Gastroesophageal sphincter (tissue), 4 donors: ENCODE results near the gene SAMD14. TPM values are rescaled to one million over a fixed set of nuclear protein-coding genes. Genes with fewer than 3 reads are reported as not detected.
A peak's percentile ranks its signal among the peaks of the same experiment; 100 is the strongest.

Experiments
- ATAC-seq: fragments of 150-250 bp; one replicate; pipeline ENCODE4 v1.9.1; 2016; ENCODE audit warnings: mild to moderate bottlenecking, moderate library complexity
- H3K27ac ChIP-seq, 4 donors: fragments of 200-600 bp; sonication (generic) in 3 of 4; 1 replicate in 3 of 4; 2 replicates in 1 of 4; pipeline ENCODE4 v1.5.1; 2016 to 2019
- H3K27me3 ChIP-seq: fragments of 200-600 bp; sonication (generic); one replicate; pipeline ENCODE4 v1.5.1; 2019
- H3K36me3 ChIP-seq, 2 donors: fragments of 200-600 bp; sonication (generic); one replicate each; pipeline ENCODE4 v1.5.1; 2019; ENCODE audit warnings: control low read depth in 1 of 2
- H3K4me1 ChIP-seq, 3 donors: fragments of 200-600 bp; sonication (generic); 1 replicate in 2 of 3; 2 replicates in 1 of 3; pipeline ENCODE4 v1.5.1; 2016 to 2019; ENCODE audit warnings: control low read depth in 2 of 3
- H3K4me3 ChIP-seq, 2 donors: fragments of 200-600 bp; sonication (generic); one replicate each; pipeline ENCODE4 v1.5.1; 2019; ENCODE audit warnings: mild to moderate bottlenecking in 1 of 2, moderate library complexity in 1 of 2
- H3K9me3 ChIP-seq, 3 donors: fragments of 200-600 bp; sonication (generic); one replicate each; pipeline ENCODE4 v1.5.1; 2017 to 2019; ENCODE audit warnings: control low read depth in 2 of 3
- CTCF ChIP-seq, 4 experiments: fragments of 200-600 bp in 2 of 4; fragments of 450-650 bp in 2 of 4; sonication (generic) in 1 of 4; IDR thresholded peaks; one replicate each; pipeline ENCODE4 v1.5.1; 2017 to 2019; ENCODE audit warnings: antibody characterized with exemption in 4 of 4, mild to moderate bottlenecking in 2 of 4, moderate library complexity in 2 of 4
- EP300 ChIP-seq: sonication (generic); formaldehyde crosslinking; IDR thresholded peaks from one replicate; pipeline ENCODE4 v1.6.1; 2017; ENCODE audit warnings: antibody characterized with exemption, mild to moderate bottlenecking
- POLR2A ChIP-seq, 2 donors: fragments of 450-650 bp; IDR thresholded peaks; one replicate each; pipeline ENCODE4 v1.6.1; 2017; ENCODE audit warnings: antibody characterized with exemption in 2 of 2, mild to moderate bottlenecking in 2 of 2, moderate library complexity in 1 of 2
- POLR2AphosphoS5 ChIP-seq: sonication (generic); formaldehyde crosslinking; IDR thresholded peaks from one replicate; pipeline ENCODE4 v1.6.1; 2017; ENCODE audit warnings: antibody characterized with exemption
- WGBS, 2 donors: methylation state at CpG; one replicate each; pipeline ENCODE4 v1.1.5; 2018; ENCODE audit warnings: low coverage in 1 of 2; 5-methylcytosine and 5-hydroxymethylcytosine counted together
- total RNA-seq, 4 donors: library from RNA; depleted of rRNA; stranded (reverse); fragments of >200 nt; gene quantifications; one replicate each; pipeline ENCODE4 v1.1.0, GENCODE V29; 2016

The SAMD14 gene
- total RNA-seq, 4 donors from 2014 or later: 1.3 to 2.8 (median 2.3) TPM

- H3K36me3 ChIP-seq: no peaks in the 10 kb centered on the region
- no peak overlapping the region for H3K4me3 ChIP-seq
- H3K27ac ChIP-seq: peak overlapping the region in 3 of 4 donors; percentile 45 to 68 (median 67)
- 30 to 60% methylated on average over 2 to 6 of the region's 23 CpGs for WGBS, 2 donors
- peaks cover 6% of the 10 kb centered on the region for H3K27me3 ChIP-seq
- TF ChIP-seq POLR2AphosphoS5: no peak
- peak; percentile 31 for ATAC-seq
- H3K9me3 ChIP-seq: no peaks in the 10 kb centered on the region
- peaks cover 0 to 47% (median 8%) of the 10 kb centered on the region in 3 donors for H3K4me1 ChIP-seq
These were observed 11.7 kb downstream of the SAMD14 start for GRCh38 chr17:50118076-50118827.

- H3K9me3 ChIP-seq: no peaks in the 10 kb centered on the region
- peaks cover 6% of the 10 kb centered on the region for H3K27me3 ChIP-seq
- TF ChIP-seq CTCF (IDR thresholded peaks at IDR 0.05) (peak in 3 of 4 experiments; percentile 86 to 90 (median 88)), EP300 (no peak)
- peak; percentile 84 for ATAC-seq
- H3K27ac ChIP-seq: peak overlapping the region in 3 of 4 donors; percentile 45 to 68 (median 67)
- H3K4me3 ChIP-seq: peak overlapping the region in 1 of 2 donors; percentile 37
- H3K36me3 ChIP-seq: no peaks in the 10 kb centered on the region
- WGBS, 2 donors: 30% methylated on average over 2 of the region's 64 CpGs; no CpG with 5 or more reads in 1 of the 2 donors
- peaks cover 2 to 52% (median 12%) of the 10 kb centered on the region in 3 donors for H3K4me1 ChIP-seq
These were observed 12.5 kb downstream of the SAMD14 start for GRCh38 chr17:50117202-50118051.

GRCh38 chr17:50115756-50116155 lies 14.2 kb downstream of the SAMD14 start:
- no peak for TF ChIP-seq POLR2AphosphoS5
- no peak for TF ChIP-seq EP300
- TF ChIP-seq CTCF (IDR thresholded peaks at IDR 0.05): no peak
- no peak for TF ChIP-seq POLR2A (IDR thresholded peaks at IDR 0.05)
- no CpG with 5 or more reads among the region's 17 CpGs for WGBS, 2 donors

GRCh38 chr17:50114849-50115357 lies 15.1 kb downstream of the SAMD14 start:
- H3K27me3 ChIP-seq: peaks cover 6% of the 10 kb centered on the region
- peak in 3 of 4 experiments; percentile 43 to 58 (median 45) for TF ChIP-seq CTCF (IDR thresholded peaks at IDR 0.05)
- TF ChIP-seq POLR2A (IDR thresholded peaks at IDR 0.05): no peak
- peaks cover 0 to 15% of the 10 kb centered on the region in 2 donors for H3K36me3 ChIP-seq
- no peak overlapping the region for H3K27ac ChIP-seq
- WGBS, 2 donors: 0 to 21% methylated on average over 4 to 6 of the region's 6 CpGs
- H3K4me3 ChIP-seq: no peak overlapping the region
- no peak for ATAC-seq
- H3K9me3 ChIP-seq: no peaks in the 10 kb centered on the region
- H3K4me1 ChIP-seq: peaks cover 4 to 71% (median 23%) of the 10 kb centered on the region in 3 donors

More at GRCh38 chr17:50115756-50116155, 14.2 kb downstream of the SAMD14 start:
- Histone ChIP-seq H3K36me3 (peaks cover 0 to 7% of the 10 kb centered on the region in 2 donors), H3K9me3 (no peaks in the 10 kb centered on the region), H3K4me1 (peaks cover 4 to 69% (median 23%) of the 10 kb centered on the region in 3 donors), H3K27ac (no peak overlapping the region), H3K27me3 (peaks cover 6% of the 10 kb centered on the region), H3K4me3 (no peak overlapping the region)
- ATAC-seq: no peak

- Histone ChIP-seq H3K9me3 (no peaks in the 10 kb centered on the region), H3K27ac (no peak overlapping the region), H3K27me3 (peaks cover 6% of the 10 kb centered on the region), H3K36me3 (peaks cover 0 to 20% of the 10 kb centered on the region in 2 donors), H3K4me3 (no peak overlapping the region), H3K4me1 (peaks cover 4 to 71% (median 23%) of the 10 kb centered on the region in 3 donors)
- no peak for ATAC-seq
- WGBS, 2 donors: no CpG with 5 or more reads among the region's 4 CpGs
- no peak for TF ChIP-seq POLR2AphosphoS5
- TF ChIP-seq POLR2A (IDR thresholded peaks at IDR 0.05): no peak
- TF ChIP-seq EP300: no peak
- TF ChIP-seq CTCF (IDR thresholded peaks at IDR 0.05): no peak
These were observed 15.6 kb downstream of the SAMD14 start for GRCh38 chr17:50114401-50114800.
